NCI-H1694 treated with DMSO at 0.1 percent for 48 hours (cell line): ENCODE data around the gene ERCC8.

Experiments
- DNase-seq: peaks from one replicate; lab custom pipeline; 2025; lab: John Stamatoyannopoulos, UW

Gene ERCC8

GRCh38 chr5:60835554-60835953, 109.3 kb downstream of the ERCC8 start:
- no peak for DNase-seq

- no peak for DNase-seq
Observed at GRCh38 chr5:60833520-60833919, 111.3 kb downstream of the ERCC8 start.

GRCh38 chr5:60830581-60831127, 114.2 kb downstream of the ERCC8 start:
- DNase-seq = no peak

GRCh38 chr5:60829490-60830266, 115.2 kb downstream of the ERCC8 start:
- DNase-seq = no peak

GRCh38 chr5:60827201-60827600, 117.7 kb downstream of the ERCC8 start:
- DNase-seq = no peak

- DNase-seq = no peak
Observed at GRCh38 chr5:60826653-60827052, 118.2 kb downstream of the ERCC8 start.
